IPS-18c (cell line): ENCODE measurements around the gene PTPRU.

Experiments used
- H3K4me3 ChIP-seq: 2 replicates; pipeline ENCODE4 v1.7.0; 2013; ENCODE audit warnings: low read depth, mild to moderate bottlenecking, low read length, moderate library complexity; ENCODE audit not compliant: insufficient read depth
- H3K9me3 ChIP-seq: one replicate; pipeline ENCODE4 v1.6.1; 2013; ENCODE audit warnings: mild to moderate bottlenecking, low read length, moderate library complexity; ENCODE audit not compliant: control insufficient read depth, insufficient read depth

The PTPRU gene

GRCh38 chr1:29235955-29236711, at the start of gene PTPRU:
Gene PTPRU, plus strand, starts transcription at chr1:29236522. Its CDS starts 123 bp downstream, at chr1:29236645.
- Histone ChIP-seq H3K9me3 (no peaks in the 10 kb centered on the region), H3K4me3 (peak within 1 kb of the TSS; percentile 80)

- Histone ChIP-seq H3K9me3 (no peaks in the 10 kb centered on the region), H3K4me3 (no peak overlapping the region)
Measured at GRCh38 chr1:29186707-29187106, 49.6 kb upstream of the PTPRU start.

- Histone ChIP-seq H3K4me3 (no peak overlapping the region), H3K9me3 (no peaks in the 10 kb centered on the region)
Measured at GRCh38 chr1:29190718-29191117, 45.6 kb upstream of the PTPRU start.

GRCh38 chr1:29193879-29194455, 42.4 kb upstream of the PTPRU start:
- no peak overlapping the region for H3K4me3 ChIP-seq
- H3K9me3 ChIP-seq = no peaks in the 10 kb centered on the region

- H3K4me3 ChIP-seq = no peak overlapping the region
- no peaks in the 10 kb centered on the region for H3K9me3 ChIP-seq
Measured at GRCh38 chr1:29195881-29196291, 40.4 kb upstream of the PTPRU start.

- no peaks in the 10 kb centered on the region for H3K9me3 ChIP-seq
- H3K4me3 ChIP-seq = no peak overlapping the region
Measured at GRCh38 chr1:29196863-29197589, 39.3 kb upstream of the PTPRU start.

GRCh38 chr1:29197590-29197924, 38.8 kb upstream of the PTPRU start:
- Histone ChIP-seq H3K4me3 (no peak overlapping the region), H3K9me3 (no peaks in the 10 kb centered on the region)

- Histone ChIP-seq H3K9me3 (no peaks in the 10 kb centered on the region), H3K4me3 (no peak overlapping the region)
Measured at GRCh38 chr1:29197993-29198392, 38.3 kb upstream of the PTPRU start.

GRCh38 chr1:29200906-29201594, 35.3 kb upstream of the PTPRU start:
- no peak overlapping the region for H3K4me3 ChIP-seq
- H3K9me3 ChIP-seq = no peaks in the 10 kb centered on the region

- no peak overlapping the region for H3K4me3 ChIP-seq
- H3K9me3 ChIP-seq = no peaks in the 10 kb centered on the region
Measured at GRCh38 chr1:29201595-29202051, 34.7 kb upstream of the PTPRU start.

- H3K4me3 ChIP-seq = no peak overlapping the region
- H3K9me3 ChIP-seq = no peaks in the 10 kb centered on the region
Measured at GRCh38 chr1:29202053-29202452, 34.3 kb upstream of the PTPRU start.

- H3K4me3 ChIP-seq = no peak overlapping the region
- no peaks in the 10 kb centered on the region for H3K9me3 ChIP-seq
Measured at GRCh38 chr1:29202584-29203340, 33.6 kb upstream of the PTPRU start.

- Histone ChIP-seq H3K9me3 (no peaks in the 10 kb centered on the region), H3K4me3 (no peak overlapping the region)
Measured at GRCh38 chr1:29208442-29208841, 27.9 kb upstream of the PTPRU start.

GRCh38 chr1:29209173-29209572, 27.1 kb upstream of the PTPRU start:
- Histone ChIP-seq H3K9me3 (no peaks in the 10 kb centered on the region), H3K4me3 (no peak overlapping the region)

GRCh38 chr1:29210278-29211085, 25.8 kb upstream of the PTPRU start:
- H3K4me3 ChIP-seq = no peak overlapping the region
- H3K9me3 ChIP-seq = no peaks in the 10 kb centered on the region
